Stromal cell of bone marrow (primary cell): ENCODE measurements around the gene CALHM1.
"Not testable (repeated sequence)": the region's sequence is repeated elsewhere in the genome, so short reads cannot be mapped to it uniquely, and the experiment has no call there.

Experiments
- DNase-seq: peaks from one replicate; pipeline ENCODE4 v3.0.0-alpha.2; 2012; ENCODE audit warnings: low read depth

CALHM1 gene, protein sequence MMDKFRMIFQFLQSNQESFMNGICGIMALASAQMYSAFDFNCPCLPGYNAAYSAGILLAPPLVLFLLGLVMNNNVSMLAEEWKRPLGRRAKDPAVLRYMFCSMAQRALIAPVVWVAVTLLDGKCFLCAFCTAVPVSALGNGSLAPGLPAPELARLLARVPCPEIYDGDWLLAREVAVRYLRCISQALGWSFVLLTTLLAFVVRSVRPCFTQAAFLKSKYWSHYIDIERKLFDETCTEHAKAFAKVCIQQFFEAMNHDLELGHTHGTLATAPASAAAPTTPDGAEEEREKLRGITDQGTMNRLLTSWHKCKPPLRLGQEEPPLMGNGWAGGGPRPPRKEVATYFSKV

DNA sequence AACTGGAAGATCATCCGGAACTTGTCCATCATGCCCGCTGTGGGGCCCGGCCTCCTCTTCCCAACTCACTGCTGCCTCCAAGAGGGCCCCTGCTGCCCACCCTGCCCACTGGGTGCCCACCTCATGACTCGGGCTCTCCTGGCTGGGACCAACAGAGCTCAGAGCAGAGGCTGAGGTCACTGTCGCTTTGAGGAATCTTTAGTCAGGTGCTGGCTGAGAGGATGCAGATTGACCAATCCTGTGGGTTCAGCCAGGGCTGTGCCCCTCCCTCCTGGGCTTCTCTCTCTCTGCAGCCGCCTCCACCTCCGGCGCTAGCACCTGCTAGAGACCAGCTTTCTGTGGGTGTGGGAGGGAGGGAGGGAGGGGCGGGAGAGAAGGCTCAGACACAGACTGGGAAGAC, at the start of gene CALHM1:
Gene CALHM1, minus strand, starts transcription at position 181 of the 400 bp plus-strand sequence. Its CDS starts 149 bp downstream, at position 32.
- no peak for DNase-seq

DNA sequence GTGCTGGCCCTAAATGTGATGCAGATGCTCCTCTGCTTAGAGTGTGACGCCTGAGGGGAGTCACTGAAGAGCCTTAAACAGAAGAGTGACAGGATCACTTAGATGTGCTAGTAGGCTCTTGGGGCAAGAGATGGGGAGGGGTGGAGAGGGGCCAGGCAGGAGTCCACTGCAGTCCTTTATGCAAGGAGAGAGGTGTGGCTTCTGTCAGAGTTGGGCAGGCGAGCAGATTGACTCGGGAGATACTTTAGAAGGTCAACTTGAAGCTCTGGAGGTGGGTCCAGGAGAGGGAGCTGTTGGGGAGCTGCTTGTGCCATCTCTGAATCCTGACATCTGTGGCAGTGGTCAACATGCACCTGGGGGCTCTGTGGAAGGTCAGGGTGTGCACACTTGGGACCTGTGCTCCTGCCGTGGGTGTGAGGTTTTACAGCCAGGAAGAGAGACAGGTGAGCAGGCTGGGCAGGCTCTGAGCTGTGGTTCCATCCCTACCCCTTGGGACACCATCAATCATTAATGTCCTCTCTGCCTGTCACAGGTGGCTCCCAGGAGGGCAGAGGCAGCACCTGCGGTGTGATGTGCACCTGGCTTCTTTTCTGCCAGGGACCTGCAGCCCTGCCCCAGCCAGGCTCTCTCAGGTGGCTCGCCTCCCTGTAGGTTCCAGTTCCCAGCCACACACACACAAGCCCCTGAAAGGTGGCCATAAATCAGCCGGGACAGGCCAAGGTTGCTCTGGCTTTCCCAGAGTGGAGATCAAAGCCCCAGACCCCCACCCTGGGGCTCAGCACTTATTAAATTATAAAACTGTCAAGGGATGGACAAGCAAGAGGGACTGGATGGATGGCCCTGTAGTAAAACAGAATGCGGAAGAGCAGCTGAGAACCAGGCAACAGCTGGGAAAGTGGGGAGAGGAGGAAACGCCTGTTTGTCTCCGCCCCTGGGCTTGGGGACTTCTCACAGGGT, 48.8 kb upstream of the CALHM1 start:
- no peak for DNase-seq

DNA sequence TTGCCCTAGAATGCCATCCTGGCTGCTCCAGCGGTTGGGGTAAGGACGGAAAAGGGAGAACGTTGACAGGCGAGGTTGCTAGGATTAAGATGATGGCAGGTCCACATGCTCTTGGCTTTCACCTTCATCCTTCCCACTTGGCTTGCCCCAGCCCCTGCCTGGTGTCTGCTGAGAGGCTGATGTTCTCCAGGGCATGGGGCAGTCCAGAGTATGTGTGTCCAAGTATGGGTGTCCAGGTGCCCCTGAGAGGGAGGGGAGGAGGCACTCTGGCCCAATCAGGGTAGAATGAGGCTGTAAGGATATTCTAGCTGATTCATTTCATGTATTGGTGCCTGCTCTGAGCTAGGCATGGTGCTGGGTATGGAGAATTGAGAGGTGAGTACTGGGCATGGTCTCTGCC, 47.4 kb upstream of the CALHM1 start:
- DNase-seq, result no peak

DNA sequence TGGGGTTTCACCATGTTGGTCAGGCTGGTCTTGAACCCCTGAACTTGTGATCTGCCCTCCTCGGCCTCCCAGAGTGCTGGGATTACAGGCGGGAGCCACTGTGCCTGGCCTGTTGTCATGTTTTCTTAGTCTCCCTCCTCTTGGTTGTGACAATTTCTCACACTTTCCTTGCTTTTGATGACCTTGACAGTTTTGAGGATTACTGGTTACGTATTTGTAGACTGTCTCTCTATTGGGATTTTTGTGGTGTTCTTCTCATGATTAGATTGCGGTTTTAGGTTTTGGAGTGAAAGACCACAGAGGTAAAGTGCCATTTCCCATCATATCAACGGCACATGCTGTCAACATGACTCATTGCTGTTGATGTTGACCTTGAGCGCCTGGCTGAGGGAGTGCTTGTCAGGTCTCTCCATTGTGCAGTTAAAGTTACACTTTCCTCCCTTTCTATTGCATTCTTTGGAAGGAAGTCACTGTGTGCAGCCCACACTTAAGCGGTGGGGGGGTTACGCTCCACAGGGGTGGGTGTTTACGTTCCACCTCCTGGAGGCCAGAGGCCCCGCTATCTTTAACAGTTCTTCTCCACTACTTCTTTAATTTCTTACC, 45.6 kb upstream of the CALHM1 start:
- DNase-seq, result no peak

DNA sequence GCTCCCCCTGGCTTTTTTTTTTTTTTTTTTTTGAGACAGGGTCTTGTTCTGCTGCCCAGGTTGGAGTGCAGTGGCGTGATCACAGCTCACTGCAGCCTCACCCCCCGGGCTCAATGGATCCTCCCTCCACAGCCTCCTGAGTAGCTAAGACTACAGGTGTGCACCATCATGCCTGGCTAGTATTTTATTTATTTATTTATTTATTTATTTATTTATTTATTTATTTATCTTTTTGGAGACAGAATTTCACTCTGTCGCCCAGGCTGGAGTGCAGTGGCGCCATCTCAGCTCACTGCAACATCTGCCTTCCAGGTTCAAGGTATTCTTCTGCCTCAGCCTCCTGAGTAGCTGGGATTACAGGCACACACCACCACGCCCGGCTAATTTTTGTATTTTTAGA, 45.1 kb upstream of the CALHM1 start:
- not testable (repeated sequence) for DNase-seq

DNA sequence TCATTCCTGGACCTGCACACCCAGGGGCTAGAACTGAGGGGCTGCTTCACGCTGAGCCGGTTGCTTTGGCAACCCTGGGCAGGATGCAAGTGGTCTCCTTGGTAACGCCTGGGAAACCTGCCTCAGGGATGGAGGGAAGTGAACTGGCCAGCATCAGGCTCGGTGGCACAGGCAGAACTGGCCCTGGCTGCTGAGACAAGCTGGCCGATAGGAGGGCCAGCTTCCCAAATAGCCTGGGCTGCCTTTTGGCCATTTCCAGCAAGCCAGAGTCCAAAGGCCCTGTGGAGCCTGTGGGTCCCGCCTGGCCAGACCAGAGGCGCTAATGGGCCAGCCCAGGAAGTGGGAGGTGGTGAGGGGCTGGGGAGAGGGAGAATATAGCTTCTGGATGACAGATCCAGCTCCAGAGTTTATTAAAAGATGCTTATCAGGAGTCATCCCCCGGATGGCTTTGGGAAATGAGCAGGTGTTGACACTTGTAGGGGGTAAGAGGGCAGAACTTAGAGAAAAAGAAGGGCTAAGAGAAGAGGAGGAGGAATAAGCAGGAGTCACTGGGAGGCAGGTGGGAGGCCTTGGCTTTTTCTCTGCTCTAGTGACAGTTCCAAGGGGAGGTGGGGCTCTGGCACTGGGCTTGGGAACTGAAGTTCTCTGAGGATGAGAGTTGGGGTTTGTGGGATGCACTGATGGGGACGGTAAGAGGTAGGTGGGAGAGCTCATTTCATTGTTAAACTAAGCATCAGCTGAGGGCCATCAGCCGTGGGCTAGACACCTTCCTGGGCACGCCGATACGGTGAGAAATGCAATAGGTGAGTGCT, 44.4 kb upstream of the CALHM1 start:
- DNase-seq, result no peak

DNA sequence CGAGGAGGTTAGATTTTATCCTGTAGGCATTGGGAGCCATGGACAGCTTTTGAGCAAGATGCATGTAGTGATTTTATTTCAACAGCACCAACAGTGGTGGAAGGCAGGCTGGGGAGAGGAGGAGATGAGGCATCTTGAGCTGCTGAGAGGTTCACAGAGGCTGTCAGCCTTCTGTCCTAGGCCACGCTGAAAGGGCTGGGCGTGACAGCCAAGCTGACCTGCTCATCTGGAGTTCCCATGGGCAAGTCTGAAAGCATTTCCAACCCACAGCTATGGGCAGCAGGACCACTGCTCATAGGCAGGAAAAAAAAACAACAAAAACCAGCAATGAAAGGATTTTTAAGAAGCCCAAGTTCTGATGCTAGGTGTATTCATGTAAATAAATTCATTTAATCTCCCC, 42.5 kb upstream of the CALHM1 start:
- no peak for DNase-seq

DNA sequence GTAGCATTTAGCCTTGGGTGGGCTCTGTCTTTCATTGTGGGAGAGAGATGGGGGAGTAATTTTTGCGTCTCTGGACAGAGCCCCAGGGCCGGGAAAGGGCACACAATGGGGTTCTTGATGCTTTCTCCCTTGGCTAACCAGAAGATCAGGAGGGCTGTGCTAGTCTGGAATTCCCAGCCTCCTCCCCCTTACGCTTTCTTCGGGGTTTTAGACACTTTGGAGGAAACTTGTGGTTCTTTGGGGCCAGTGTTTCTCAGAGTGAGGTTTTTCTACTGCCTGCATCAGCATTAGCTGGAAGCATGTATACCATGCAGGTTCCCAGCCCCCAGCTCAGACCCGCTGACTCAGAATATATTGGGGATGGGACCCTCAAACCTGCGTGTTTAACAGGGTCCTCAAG, 41.8 kb upstream of the CALHM1 start:
- no peak for DNase-seq

DNA sequence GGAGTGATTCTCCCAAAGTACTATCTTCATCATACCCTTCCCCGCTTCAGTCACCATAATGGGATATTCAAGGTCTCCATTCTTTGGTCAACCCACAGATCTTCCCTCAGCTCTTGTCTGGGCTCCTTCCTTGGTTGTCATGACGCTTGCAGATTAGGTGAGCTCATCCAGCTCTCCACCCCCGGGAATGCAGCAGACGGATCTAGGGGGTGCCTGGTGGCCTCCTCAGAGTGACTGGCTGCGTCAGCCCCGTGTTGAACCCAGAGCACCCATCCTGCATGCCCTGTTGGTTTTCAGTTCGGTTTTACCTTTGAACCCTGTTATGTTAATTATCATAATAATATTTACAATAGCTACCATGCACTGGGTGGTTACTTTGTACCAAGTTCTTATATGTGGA, 41.2 kb upstream of the CALHM1 start:
- no peak for DNase-seq

DNA sequence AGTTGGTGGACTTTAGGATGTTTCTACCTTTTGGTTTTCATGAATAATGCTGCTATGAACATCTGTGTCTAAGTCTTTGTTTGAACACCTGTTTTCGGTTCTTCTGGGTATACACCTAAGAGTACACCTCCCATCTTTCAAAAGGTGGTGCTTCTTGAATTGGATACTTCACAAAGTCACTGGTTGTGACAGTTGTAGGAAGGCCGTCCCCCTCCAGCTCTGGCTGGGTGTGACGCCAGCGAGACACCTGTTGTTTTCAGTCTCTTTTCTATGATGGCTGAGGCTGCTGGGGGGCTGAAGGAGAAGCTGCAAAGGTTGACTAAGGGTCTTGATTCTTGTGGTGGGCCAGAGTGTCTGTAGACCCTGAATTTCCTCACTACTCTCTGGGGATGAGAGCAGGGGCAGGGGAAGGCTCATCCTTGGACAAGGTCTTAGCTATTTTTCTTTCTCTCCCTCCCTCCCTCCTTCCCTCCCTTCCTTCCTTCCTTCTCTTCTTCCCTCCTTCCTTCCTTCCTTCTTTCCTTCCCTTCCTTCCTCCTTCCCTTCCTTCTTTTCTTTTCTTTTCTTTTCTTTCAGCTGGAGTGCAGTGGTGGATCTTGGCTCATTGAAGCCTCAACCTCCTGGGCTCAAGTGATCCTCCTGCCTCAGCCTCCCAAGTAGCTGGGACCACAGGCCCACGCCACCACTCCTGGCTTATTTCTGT, 40.4 kb upstream of the CALHM1 start:
- DNase-seq, result no peak

DNA sequence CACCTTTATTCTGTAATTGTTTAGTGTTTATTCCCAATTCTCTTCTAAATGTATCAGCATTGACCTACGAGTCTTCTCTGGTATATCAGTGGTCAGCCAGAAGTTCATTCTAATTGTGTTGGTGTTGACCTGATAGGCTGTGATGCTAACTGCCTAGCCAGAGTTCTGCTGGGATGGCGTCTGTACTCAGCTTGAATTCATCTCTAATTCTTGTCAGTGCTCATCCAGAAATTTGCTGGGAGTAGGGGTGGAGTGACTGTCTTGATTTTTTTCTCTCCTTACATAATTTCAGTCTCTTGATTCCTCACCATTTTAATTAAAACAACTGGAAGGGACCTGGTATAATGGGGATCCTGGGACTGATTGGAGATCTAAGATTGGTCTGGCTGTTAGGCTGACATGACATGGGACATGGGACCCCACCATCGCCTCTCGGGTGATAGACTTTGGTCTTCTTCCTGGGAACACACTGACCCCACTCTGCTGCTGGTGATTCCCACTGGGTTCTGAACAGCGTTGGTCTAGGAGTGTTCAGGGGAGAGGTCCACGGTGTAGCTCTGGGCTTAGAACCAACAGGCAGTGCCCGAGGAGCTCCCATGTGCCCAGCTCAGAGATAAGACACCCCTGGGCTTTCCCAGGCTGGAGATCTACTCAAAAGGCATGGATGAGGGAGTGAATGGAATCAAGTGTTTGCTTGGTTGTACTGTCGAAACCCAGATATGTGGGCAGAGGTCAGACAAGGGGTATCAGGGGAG, 38.6 kb upstream of the CALHM1 start:
- no peak for DNase-seq

DNA sequence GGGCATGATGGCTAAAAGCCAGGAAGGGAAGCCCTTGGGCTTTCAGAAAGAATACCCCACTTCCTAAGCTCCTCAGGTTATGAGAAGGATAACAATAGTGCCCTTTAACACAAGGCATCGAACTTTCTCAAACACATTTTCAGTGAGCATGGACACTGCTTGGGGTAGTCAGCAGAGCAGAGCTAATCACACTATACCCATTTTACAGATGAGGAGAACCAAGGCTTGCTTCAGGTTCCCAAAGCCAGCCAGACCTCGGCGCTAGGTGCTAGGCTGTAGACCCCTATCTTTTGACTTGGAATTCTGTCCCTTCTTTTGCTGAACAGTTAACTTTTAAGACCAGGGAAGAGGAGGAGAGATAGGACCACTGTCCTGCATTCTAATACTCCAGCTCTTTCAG, 36.6 kb upstream of the CALHM1 start:
- no peak for DNase-seq

DNA sequence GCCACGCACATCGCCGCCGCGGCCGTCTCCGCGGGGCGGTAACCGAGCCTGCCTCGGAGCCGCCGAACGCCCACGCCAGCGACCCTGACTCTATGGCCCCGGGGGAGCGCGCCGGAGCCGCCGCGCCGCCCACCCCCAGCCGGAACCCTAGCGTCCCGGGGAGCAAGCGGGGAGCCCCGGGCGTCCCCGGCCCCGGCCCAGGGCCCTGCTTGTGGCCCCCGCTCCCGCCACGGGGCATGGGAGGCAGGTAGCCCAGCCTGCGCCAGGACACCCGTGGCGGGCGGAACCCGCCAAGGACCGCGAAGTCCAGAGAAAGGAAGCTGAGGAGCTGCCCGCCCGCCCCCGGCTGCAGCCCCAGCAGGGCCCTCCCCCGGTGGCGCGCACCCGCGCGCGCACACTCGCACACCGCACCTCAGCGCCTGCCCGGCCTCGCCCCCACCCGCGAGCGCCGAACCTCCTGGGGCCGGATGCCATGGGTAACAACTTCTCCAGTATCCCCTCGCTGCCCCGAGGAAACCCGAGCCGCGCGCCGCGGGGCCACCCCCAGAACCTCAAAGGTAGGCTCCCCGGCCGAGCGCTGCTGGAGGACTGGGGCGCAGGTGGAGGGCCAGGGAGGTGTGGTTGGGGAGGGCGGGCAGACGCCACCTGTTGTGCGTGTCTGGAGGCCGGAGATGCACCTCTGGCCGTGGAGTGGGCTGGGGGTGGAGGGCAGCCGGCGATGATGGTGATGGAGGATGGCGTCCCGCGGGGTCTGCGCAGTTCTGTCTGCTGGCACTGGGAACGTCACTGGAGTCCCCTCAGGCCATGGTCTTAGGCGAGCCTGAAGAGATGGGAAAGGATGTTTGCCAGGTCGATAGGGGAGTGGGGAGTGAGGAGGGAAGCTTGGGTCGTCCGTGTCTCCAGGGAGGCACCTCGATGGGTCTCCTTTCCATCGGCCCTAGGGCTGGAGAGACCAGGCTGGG, 35.5 kb upstream of the CALHM1 start:
- DNase-seq, result no peak

DNA sequence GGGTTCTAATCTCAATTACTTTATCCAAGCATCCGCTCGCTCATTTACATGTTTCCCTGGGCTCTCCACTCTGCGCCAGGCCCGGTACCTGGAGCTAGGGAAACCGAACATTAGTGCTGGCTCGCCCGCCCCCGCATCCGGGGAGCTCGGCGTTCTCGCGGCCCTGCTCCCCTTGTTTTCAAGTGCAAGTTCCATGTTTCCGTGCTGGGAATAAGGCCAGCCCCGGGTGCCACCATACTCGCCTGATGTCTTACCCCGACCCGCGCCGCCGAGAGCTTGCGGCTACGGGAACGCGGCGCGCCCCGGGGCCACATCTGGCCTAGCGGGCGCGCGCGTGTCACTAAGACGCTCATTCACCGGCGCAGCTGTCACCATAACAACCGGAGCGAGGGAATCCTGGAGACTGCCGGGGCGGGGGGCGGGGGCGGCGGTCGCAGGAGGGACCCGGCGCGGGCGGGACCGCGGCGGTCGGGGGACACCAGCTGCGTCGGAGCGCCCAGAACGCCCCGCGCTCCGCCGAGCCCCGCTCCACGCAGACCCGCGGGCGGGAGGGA, 34.7 kb upstream of the CALHM1 start, which contains the start of gene NEURL1:
Gene NEURL1, plus strand, starts transcription at position 344 of the 554 bp plus-strand sequence. CDS start 683 bp downstream, outside the sequence.
- DNase-seq, result no peak

DNA sequence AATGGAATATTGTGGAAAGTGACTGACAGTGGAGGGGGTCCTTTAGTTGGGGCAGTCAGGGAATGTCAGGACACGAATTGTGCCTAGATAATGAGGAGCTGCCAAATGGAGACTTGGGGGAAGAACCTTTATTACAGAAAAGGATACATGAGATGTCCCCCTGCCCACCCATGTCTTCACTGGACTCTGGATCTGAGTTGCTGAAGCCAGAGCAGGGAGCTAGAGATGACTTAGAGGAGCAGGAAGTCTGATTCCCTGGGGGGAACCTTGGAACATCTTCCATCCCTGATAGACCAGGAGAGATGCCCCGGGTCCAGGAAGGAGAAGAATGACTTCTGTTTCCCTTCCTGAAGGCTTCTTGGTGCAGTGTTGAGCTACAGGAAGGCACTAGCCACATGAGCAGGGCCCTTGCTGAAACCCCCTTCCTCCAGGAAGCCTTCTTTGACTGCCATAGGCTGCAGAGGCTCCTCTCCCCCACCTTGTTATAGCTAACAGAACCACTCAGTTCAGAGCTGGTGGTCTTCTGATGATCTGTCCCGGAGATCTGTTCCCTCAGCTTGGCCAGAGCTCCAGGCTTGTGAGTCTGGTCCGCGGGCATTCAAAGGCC, 34.1 kb upstream of the CALHM1 start:
- DNase-seq, result no peak

DNA sequence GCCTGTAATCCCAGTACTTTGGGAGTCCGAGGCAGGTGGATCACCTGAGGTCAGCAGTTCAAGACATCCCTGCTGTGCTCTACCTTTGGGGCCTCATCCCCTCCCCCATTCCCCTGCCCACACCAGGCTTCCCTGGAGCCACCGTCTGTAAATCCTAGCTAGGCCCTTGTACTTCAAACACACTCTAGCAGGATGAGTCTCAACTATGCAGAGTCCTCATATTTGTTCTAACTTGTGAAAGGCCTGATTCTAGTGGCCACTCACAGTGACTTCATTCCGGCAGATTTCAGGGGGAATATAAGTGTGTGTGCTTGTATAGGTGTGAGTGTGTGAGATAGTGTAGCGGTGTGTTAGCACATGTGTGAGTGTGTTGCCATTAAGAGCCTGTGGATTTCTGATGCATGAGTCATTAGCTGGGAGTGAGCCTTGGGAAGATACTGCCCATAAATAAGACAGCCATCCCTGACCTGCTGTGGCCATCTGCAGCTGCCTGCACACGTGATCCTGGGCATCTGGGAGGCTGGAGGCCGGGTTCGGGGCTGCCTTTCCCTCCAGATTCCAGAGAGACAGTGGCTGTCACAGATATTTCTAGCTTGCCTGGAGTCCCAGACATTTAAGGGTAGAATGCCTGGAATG, 33.1 kb upstream of the CALHM1 start:
- peak; percentile 33 for DNase-seq

DNA sequence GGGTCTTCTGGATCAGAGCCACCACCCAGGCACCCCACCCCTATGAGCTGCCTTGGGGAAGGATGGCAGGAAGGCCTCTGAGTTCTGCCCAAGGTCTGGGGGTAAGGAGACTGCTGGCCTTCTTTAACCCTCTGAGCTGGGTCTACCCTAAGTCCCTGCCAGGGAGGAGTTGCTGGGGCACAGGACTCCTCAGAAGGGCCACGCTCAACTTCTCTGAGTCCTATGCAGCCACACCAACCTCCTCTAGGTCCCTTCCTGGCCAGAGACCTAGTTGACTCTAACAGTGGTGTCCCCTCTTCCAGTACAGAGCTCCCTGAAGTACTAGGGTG, 32.2 kb upstream of the CALHM1 start:
- DNase-seq, result no peak

DNA sequence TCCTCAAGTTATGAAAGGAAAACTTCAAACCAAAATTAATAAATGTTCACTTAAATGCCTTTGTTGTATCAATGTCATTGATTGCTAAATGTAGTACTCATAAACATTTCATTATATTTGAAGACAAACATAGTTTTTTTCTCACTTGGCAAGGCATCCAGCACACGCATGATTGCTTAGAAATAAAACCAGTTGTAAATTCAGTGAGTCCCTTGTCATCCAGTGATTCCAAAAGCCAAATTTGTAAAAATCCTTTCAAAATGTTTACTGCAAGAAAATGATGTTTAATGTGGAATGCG, 28.7 kb upstream of the CALHM1 start:
- no peak for DNase-seq
